Raji (cell line): Measurements from ENCODE around the gene OR7G3.

Experiments used
- POLR2A ChIP-seq: IDR thresholded peaks from 2 replicates; pipeline ENCODE4 v1.6.1; 2011; ENCODE audit warnings: low read depth, low read length, control low read depth; ENCODE audit not compliant: insufficient read depth

The OR7G3 gene

GRCh38 chr19:9139609-9140158 is 12.9 kb upstream of the OR7G3 start:
- no peak for TF ChIP-seq POLR2A

DNA sequence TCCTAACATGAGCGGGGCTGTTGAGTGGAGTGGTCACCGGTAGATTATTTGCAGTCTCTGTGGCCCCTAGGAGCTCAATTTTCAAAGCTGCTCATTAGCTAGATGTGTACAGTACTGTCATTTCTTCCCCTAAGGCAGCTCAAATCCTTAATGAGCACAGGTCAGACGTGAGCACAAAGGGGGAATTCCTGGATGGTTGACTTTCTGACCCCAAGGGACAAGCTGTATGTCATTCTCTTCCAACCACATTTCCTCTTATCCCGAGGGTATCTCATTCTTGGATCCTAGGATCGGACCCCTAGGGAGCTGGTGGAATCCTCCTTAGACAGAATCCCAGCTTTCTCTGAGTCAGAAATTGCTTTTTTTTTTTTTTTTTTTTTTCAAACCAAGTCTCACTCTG is 5.7 kb upstream of the OR7G3 start:
- no peak for TF ChIP-seq POLR2A

DNA sequence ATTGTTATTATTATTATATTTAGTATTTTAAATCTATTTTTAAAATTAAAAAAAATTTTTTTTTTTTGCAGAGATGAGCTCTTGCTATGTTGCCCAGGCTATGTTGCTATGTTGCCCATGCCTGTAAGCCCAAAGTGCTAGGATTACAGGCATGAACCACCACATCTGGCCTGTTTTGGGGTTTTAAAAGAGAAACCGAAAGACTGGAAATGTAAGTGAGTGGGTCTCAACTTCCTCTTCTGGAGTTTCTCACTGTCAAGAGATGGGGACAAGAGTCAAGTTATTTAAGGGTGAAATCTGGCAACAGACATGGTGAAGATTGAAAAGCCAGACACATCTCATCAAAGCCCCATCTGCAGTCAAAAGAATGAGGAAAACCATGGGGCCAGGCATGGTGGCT is 4.2 kb upstream of the OR7G3 start:
- no peak for TF ChIP-seq POLR2A

DNA sequence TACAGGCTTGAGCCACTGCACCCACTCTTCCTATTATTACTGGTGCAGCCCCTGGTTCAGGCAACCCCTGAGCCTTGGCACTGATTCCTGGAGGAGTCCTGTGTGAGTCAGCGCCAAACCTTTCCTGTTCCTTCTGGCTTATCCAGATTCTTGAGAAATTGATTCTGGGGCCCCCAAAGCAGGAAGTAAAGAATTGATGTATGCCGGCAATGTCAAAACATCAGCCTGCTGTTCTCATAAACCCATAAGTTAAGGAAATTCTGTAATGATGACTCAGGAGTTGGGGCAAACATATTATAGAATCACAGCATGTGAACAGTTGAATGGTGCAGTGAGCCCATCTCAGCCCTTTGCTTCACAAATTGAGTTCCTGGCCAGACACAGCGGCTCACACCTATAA is 1.4 kb upstream of the OR7G3 start:
- TF ChIP-seq POLR2A: no peak

GRCh38 chr19:9116547-9116946 is 10.2 kb downstream of the OR7G3 start:
- TF ChIP-seq POLR2A: no peak

DNA sequence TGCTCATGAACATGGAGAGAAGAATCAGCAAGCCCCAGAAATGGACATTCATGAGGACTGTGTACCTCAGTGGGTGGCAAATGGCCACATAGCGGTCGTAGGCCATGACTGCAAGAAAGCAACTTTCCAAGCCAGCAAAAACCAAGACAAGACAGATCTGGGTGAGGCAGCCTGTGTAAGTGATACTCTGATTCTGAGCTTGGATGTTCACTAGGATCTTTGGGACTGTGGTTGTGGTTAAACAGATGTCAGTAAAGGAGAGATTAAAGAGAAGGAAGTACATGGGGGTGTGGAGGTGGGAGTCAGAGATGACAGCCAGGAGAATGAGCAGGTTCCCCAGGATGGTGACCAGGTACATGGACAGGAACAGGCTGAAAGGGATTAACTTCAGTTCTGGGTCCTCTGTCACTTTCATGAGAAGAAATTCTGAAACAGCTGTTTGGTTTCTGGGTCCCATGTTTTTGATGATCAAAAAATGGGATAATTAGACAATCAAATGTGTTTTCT is 11.4 kb downstream of the OR7G3 start, which contains the start of gene OR7G1:
Gene OR7G1, minus strand, starts transcription at position 457 of the 507 bp plus-strand sequence. Its CDS starts 0 bp downstream, at position 457.
- no peak for TF ChIP-seq POLR2A

- TF ChIP-seq POLR2A: no peak
Observed at GRCh38 chr19:9109959-9110358, 16.8 kb downstream of the OR7G3 start.

DNA sequence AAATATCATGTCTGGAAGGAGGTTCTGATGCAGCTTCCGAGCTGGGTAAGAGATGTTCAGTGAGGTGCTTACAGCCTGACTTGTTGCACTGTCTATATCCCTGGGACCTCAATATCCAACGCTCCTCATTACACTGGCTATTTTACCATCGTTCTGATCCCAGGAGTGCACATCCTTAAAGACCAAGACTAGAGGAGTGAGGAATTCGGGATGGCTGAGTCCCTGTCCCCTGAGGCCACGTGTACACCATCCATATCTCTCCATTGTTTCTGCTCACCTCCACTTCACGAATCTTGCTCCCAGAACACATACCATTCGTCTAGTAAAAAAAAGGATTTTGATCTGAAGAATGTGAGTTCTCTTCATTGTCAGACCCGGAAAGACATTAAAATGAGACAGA is 19.4 kb downstream of the OR7G3 start, which contains the start of gene OR7G2:
Gene OR7G2, minus strand, starts transcription at position 101 of the 400 bp plus-strand sequence. CDS start 4,232 bp downstream, outside the sequence.
- TF ChIP-seq POLR2A: no peak

GRCh38 chr19:9086761-9087160 is 40.0 kb downstream of the OR7G3 start, which contains the start of gene OR1M1:
Gene OR1M1 (plus strand): TSS chr19:9087061. CDS start chr19:9093245, 6,184 bp downstream.
- no peak for TF ChIP-seq POLR2A

- no peak for TF ChIP-seq POLR2A
Observed at GRCh38 chr19:9078651-9079050, 48.1 kb downstream of the OR7G3 start.

DNA sequence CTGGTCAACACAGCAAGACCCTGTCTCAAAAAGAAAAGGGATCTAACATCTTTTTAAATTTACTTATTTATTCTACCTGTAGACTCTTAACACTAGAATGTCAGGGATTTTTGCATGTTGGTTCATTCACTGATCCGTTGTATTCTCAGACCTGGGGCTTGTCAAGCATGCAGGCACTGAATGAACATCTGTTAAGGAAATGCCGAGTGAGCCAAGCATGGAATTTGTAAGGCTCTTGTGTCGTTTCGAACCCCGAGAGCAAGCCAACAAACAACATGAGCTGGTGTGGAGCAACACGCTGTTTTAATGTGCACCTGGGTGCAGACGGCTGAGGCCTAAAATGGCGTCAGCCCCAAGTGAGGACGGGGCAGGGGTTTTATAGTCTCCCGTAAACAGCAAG is 49.8 kb downstream of the OR7G3 start:
- no peak for TF ChIP-seq POLR2A
